Neural crest cell (in vitro differentiated cells): Measurements from ENCODE around the gene EIPR1. TPM values are rescaled to one million over a fixed set of nuclear protein-coding genes. Genes with fewer than 3 reads are reported as not detected.

Experiments used
- DNase-seq: peaks from one replicate; pipeline ENCODE4 v3.0.0; 2021; ENCODE audit warnings: low read depth, mixed read lengths, low spot score
- H3K27ac Mint-ChIP-seq: one replicate; pipeline ENCODE4 v1.8.0; 2021; ENCODE audit warnings: mild to moderate bottlenecking, mixed read lengths; ENCODE audit not compliant: unreplicated experiment
- H3K27me3 Mint-ChIP-seq: 2 replicates; pipeline ENCODE4 v1.8.0; 2021; ENCODE audit warnings: low read depth, mild to moderate bottlenecking, mixed read lengths
- H3K36me3 Mint-ChIP-seq: 2 replicates; pipeline ENCODE4 v1.8.0; 2021; ENCODE audit warnings: low read depth, mild to moderate bottlenecking, mixed read lengths
- H3K4me1 Mint-ChIP-seq: 2 replicates; pipeline ENCODE4 v1.8.0; 2021; ENCODE audit warnings: mixed read lengths
- H3K4me3 Mint-ChIP-seq: one replicate; pipeline ENCODE4 v1.8.0; 2021; ENCODE audit warnings: mild to moderate bottlenecking, mixed read lengths
- H3K9me3 Mint-ChIP-seq: 2 replicates; pipeline ENCODE4 v1.8.0; 2021; ENCODE audit warnings: mixed read lengths
- CTCF ChIP-seq: fragments of 200-600 bp; sonication (generic); conservative IDR thresholded peaks from 2 replicates; pipeline ENCODE4 v1.5.0; 2021; ENCODE audit warnings: antibody characterized with exemption, mild to moderate bottlenecking
- total RNA-seq: library from RNA; stranded (reverse); gene quantifications from 2 replicates; pipeline ENCODE4 v1.2.1, GENCODE V29; 2021

EIPR1 gene
- total RNA-seq, 1 donor from 2014 or later, result 33.0 TPM

DNA sequence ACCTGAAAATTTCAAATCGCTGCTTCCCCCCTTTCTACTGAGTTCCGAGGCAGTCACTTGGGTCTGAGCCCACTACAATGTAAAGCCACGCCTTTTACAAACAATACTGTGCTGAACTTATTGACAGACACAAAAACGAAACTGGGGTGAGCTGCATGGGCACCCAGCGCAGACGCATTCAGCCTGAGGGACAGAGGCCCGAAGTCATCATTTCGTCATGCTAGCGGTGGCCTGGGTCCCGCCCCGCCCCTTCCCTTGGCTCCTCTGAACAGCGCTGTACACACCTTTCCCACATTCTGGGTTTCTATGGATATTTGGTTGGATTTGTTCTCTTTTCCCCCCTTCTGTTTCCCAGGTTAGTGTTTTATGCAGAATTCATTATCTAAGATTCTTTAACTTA is 71.7 kb downstream of the EIPR1 start:
- Mint-ChIP-seq H3K27ac (no peak overlapping the region), H3K4me1 (peaks cover 41% of the 10 kb centered on the region), H3K27me3 (no peaks in the 10 kb centered on the region), H3K4me3 (no peak overlapping the region), H3K9me3 (no peaks in the 10 kb centered on the region), H3K36me3 (peaks cover 8% of the 10 kb centered on the region)
- TF ChIP-seq CTCF, result no peak
- DNase-seq, result no peak

GRCh38 chr2:3305431-3305830 is 72.2 kb downstream of the EIPR1 start:
- Mint-ChIP-seq H3K4me1 (peaks cover 41% of the 10 kb centered on the region), H3K27ac (no peak overlapping the region)
- TF ChIP-seq CTCF, result no peak

DNA sequence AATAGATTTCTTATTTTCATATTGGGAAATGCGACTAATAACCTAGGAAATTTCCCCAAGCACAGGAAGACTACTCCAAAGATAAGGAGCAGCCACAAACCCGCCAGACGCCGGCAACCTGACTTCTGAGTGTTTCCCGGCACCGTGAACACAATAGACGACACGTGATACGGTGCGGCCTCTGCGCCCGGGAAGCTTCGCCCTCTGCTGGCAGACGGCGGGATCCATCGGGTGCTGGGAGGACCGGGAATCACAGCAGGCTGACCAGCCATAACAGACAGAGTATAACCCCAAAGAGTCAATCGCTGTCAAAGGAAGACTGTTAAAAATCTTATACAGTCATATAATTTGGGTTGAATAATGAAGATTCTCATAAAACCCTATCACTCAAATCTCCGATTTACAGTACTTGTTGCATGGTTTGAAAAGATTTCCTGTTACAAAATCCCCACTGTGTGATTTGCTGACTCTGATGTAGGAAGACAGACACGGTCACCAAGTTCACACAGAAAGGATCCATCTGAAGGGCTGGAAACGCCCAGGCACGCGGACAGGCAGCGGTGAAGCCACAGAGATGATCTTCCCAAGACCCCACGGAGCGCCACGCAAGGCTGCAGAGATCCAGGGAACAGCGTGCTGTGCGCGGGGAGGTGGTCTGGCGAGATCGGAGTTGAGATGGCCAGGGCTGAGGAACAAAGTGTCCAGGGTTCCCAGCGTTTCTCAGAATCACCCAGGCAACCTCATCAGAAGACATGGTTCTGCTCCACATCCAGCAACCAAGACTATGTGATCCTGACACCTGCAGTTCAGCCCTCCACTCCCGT is 73.8 kb downstream of the EIPR1 start:
- Mint-ChIP-seq H3K27ac (peak overlapping the region; percentile 97), H3K9me3 (no peaks in the 10 kb centered on the region), H3K4me3 (peak overlapping the region; percentile 84), H3K4me1 (peaks cover 42% of the 10 kb centered on the region), H3K36me3 (peaks cover 1% of the 10 kb centered on the region), H3K27me3 (no peaks in the 10 kb centered on the region)
- DNase-seq, result peak; percentile 93
- TF ChIP-seq CTCF, result peak; percentile 95

More at GRCh38 chr2:3305431-3305830, 72.2 kb downstream of the EIPR1 start:
- Mint-ChIP-seq H3K27me3 (no peaks in the 10 kb centered on the region), H3K4me3 (no peak overlapping the region), H3K36me3 (peaks cover 6% of the 10 kb centered on the region), H3K9me3 (no peaks in the 10 kb centered on the region)
- DNase-seq, result no peak

DNA sequence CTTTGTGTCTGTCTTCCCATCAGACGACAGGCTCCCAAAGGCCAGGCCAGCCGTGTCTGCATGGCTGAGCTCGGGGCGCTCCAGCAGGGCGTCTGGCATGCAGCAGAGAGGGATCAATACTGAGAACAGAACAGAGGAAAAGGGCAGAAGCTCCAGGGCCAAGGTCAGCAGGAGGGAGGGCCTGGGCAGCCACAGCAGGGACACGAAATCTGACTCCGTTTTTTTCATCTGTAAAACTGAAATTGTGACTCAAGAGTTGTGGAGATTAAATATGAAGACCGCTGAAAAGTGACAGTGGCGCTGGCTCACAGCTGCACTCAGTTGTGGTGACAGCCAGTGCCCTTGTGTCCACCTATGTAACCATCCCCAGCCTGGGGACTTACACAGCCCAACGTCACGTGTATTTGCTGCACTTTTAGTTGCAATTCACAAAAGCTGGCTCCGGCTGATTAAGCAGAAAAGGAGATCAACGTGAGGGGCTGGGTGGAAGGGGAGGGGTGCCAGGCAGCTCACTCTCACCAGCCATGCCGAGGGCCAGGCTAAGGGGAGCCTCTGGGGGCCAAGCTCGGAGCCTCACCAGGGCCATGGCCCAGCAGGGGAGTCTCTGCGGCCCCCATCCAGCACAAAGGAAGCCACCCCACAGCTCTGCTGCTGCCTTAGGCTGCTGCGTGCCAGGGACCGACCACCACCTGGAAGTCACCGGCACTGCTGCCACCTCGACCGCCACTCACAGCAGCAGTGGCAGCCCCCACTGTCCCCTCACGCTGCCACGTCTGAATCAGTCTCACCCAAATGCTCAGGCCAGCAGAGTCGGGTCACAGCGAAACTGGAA is 74.7 kb downstream of the EIPR1 start:
- Mint-ChIP-seq H3K27me3 (no peaks in the 10 kb centered on the region), H3K9me3 (no peaks in the 10 kb centered on the region), H3K27ac (peak overlapping the region; percentile 97), H3K36me3 (peaks cover 6% of the 10 kb centered on the region), H3K4me3 (peak overlapping the region; percentile 84), H3K4me1 (peaks cover 33% of the 10 kb centered on the region)
- peak; percentile 26 for DNase-seq
- TF ChIP-seq CTCF, result no peak

GRCh38 chr2:3302421-3302750 is 75.2 kb downstream of the EIPR1 start:
- Mint-ChIP-seq H3K4me3 (peak overlapping the region; percentile 38), H3K27me3 (no peaks in the 10 kb centered on the region), H3K36me3 (peaks cover 6% of the 10 kb centered on the region), H3K27ac (peak overlapping the region; percentile 97), H3K9me3 (no peaks in the 10 kb centered on the region), H3K4me1 (peaks cover 33% of the 10 kb centered on the region)
- no peak for TF ChIP-seq CTCF
- peak; percentile 9 for DNase-seq
